PC-3 (cell line): ENCODE data around the gene ACTG1.

Experiments
- CTCF ChIP-seq: fragments of 300-600 bp; sonication (generic); conservative IDR thresholded peaks from 2 replicates; pipeline ENCODE4 v1.5.1; 2017; ENCODE audit warnings: antibody characterized with exemption, low read depth, mild to moderate bottlenecking, low read length
- EZH2 ChIP-seq: fragments of 300-600 bp; sonication (generic); IDR thresholded peaks from one replicate; pipeline ENCODE4 v1.6.1; 2017; ENCODE audit warnings: antibody characterized with exemption, mild to moderate bottlenecking, low read length; ENCODE audit not compliant: unreplicated experiment
- EZH2phosphoT487 ChIP-seq: fragments of 300-600 bp; sonication (generic); IDR thresholded peaks from 2 replicates; pipeline ENCODE4 v1.6.1; 2018; ENCODE audit warnings: mild to moderate bottlenecking, antibody characterized with exemption, low read length, borderline replicate concordance

GRCh38 chr17:81469266-81469665 lies 43.3 kb downstream of the ACTG1 start:
- no peak for TF ChIP-seq EZH2
- TF ChIP-seq CTCF, result no peak
- no peak for TF ChIP-seq EZH2phosphoT487
